Activated naive CD8-positive, alpha-beta T cell treated with anti-CD3 and anti-CD28 coated beads, Interleukin-2, amount 10 ng/mL, durations not matched to agents 7 days and 5 days (primary cell): Measurements from ENCODE around the gene PTPRG. TPM values are rescaled to one million over a fixed set of nuclear protein-coding genes. Genes with fewer than 3 reads are reported as not detected.

Source experiments
- ATAC-seq: fragments of 150-1000 bp; cut with Tn5 transposase; one replicate; pipeline ENCODE4 v1.10.0; 2021; ENCODE audit warnings: low read depth, moderate library complexity
- POLR2A ChIA-PET: fragments of 350-600 bp; sonication (Branson Sonifier 250); formaldehyde crosslinking; loops from one replicate; lab custom pipeline; 2021; ENCODE audit warnings: antibody characterized with exemption; lab: Charles Lee
- DNase-seq: peaks from one replicate; pipeline ENCODE4 v3.0.0; 2021
- H3K27ac Mint-ChIP-seq: one replicate; pipeline ENCODE4 v1.8.0; 2022; ENCODE audit warnings: mild to moderate bottlenecking, mixed read lengths
- H3K27me3 Mint-ChIP-seq: one replicate; pipeline ENCODE4 v1.8.0; 2022; ENCODE audit warnings: mild to moderate bottlenecking, moderate library complexity, mixed read lengths
- H3K36me3 Mint-ChIP-seq: one replicate; pipeline ENCODE4 v1.8.0; 2021; ENCODE audit warnings: mild to moderate bottlenecking, mixed read lengths
- H3K4me1 Mint-ChIP-seq: one replicate; pipeline ENCODE4 v1.8.0; 2021; ENCODE audit warnings: mixed read lengths
- H3K4me3 Mint-ChIP-seq: one replicate; pipeline ENCODE4 v1.8.0; 2022; ENCODE audit warnings: mild to moderate bottlenecking, moderate library complexity, mixed read lengths
- H3K9me3 Mint-ChIP-seq: one replicate; pipeline ENCODE4 v1.8.0; 2021; ENCODE audit warnings: mixed read lengths
- total RNA-seq, 2 experiments: library from RNA; stranded (reverse); gene quantifications; one replicate each; pipeline ENCODE4 v1.2.3, GENCODE V29; 2021

Gene PTPRG
- total RNA-seq, 2 experiments from 2014 or later = not detected

GRCh38 chr3:61887206-61887605, 325.8 kb downstream of the PTPRG start:
- H3K27ac Mint-ChIP-seq = no peak overlapping the region
- DNase-seq = no peak
- ATAC-seq = no peak
- no peak overlapping the region for H3K4me3 Mint-ChIP-seq
- H3K27me3 Mint-ChIP-seq = peaks cover 2% of the 10 kb centered on the region
- no peaks in the 10 kb centered on the region for H3K36me3 Mint-ChIP-seq
- no peaks in the 10 kb centered on the region for H3K4me1 Mint-ChIP-seq
- POLR2A ChIA-PET = no interaction called here
- peaks cover 2% of the 10 kb centered on the region for H3K9me3 Mint-ChIP-seq

- Mint-ChIP-seq H3K4me3 (no peak overlapping the region), H3K9me3 (peaks cover 2% of the 10 kb centered on the region), H3K36me3 (no peaks in the 10 kb centered on the region), H3K27ac (no peak overlapping the region), H3K4me1 (no peaks in the 10 kb centered on the region), H3K27me3 (peaks cover 9% of the 10 kb centered on the region)
- POLR2A ChIA-PET = no interaction called here
- DNase-seq (no peak), ATAC-seq (no peak)
Observed at GRCh38 chr3:61889259-61889658, 327.9 kb downstream of the PTPRG start.

GRCh38 chr3:61890167-61890566, 328.8 kb downstream of the PTPRG start:
- Mint-ChIP-seq H3K4me3 (no peak overlapping the region), H3K9me3 (no peaks in the 10 kb centered on the region), H3K27ac (no peak overlapping the region), H3K36me3 (no peaks in the 10 kb centered on the region), H3K4me1 (peaks cover 7% of the 10 kb centered on the region), H3K27me3 (peaks cover 9% of the 10 kb centered on the region)
- POLR2A ChIA-PET = no interaction called here
- DNase-seq = no peak
- no peak for ATAC-seq

- H3K4me3 Mint-ChIP-seq = no peak overlapping the region
- POLR2A ChIA-PET = no interaction called here
- ATAC-seq (no peak), DNase-seq (no peak)
- H3K9me3 Mint-ChIP-seq = no peaks in the 10 kb centered on the region
- H3K27me3 Mint-ChIP-seq = peaks cover 8% of the 10 kb centered on the region
- peaks cover 11% of the 10 kb centered on the region for H3K4me1 Mint-ChIP-seq
- H3K27ac Mint-ChIP-seq = no peak overlapping the region
- H3K36me3 Mint-ChIP-seq = no peaks in the 10 kb centered on the region
Observed at GRCh38 chr3:61890586-61890985, 329.2 kb downstream of the PTPRG start.

GRCh38 chr3:61892891-61893290, 331.5 kb downstream of the PTPRG start:
- POLR2A ChIA-PET = no interaction called here
- Mint-ChIP-seq H3K27ac (no peak overlapping the region), H3K4me1 (peaks cover 11% of the 10 kb centered on the region), H3K27me3 (peaks cover 7% of the 10 kb centered on the region), H3K36me3 (no peaks in the 10 kb centered on the region), H3K4me3 (no peak overlapping the region), H3K9me3 (no peaks in the 10 kb centered on the region)
- no peak for DNase-seq
- no peak for ATAC-seq

GRCh38 chr3:61893840-61894566, 332.6 kb downstream of the PTPRG start:
- POLR2A ChIA-PET = no interaction called here
- no peak overlapping the region for H3K27ac Mint-ChIP-seq

GRCh38 chr3:61894988-61895935, 333.9 kb downstream of the PTPRG start:
- POLR2A ChIA-PET = no interaction called here
- Mint-ChIP-seq H3K36me3 (no peaks in the 10 kb centered on the region), H3K4me1 (peaks cover 11% of the 10 kb centered on the region), H3K9me3 (peaks cover 4% of the 10 kb centered on the region), H3K4me3 (peak overlapping the region; percentile 22), H3K27ac (peak overlapping the region; percentile 74), H3K27me3 (peaks cover 10% of the 10 kb centered on the region)
- DNase-seq (peak; percentile 34), ATAC-seq (peak; percentile 95)

More at GRCh38 chr3:61893840-61894566, 332.6 kb downstream of the PTPRG start:
- peaks cover 11% of the 10 kb centered on the region for H3K4me1 Mint-ChIP-seq
- ATAC-seq (no peak), DNase-seq (no peak)
- peaks cover 10% of the 10 kb centered on the region for H3K27me3 Mint-ChIP-seq
- no peaks in the 10 kb centered on the region for H3K36me3 Mint-ChIP-seq
- H3K4me3 Mint-ChIP-seq = no peak overlapping the region
- H3K9me3 Mint-ChIP-seq = peaks cover 4% of the 10 kb centered on the region

GRCh38 chr3:61896251-61896650, 334.9 kb downstream of the PTPRG start:
- DNase-seq (no peak), ATAC-seq (no peak)
- Mint-ChIP-seq H3K36me3 (no peaks in the 10 kb centered on the region), H3K4me3 (no peak overlapping the region), H3K27me3 (peaks cover 12% of the 10 kb centered on the region), H3K27ac (no peak overlapping the region), H3K9me3 (peaks cover 4% of the 10 kb centered on the region), H3K4me1 (peaks cover 11% of the 10 kb centered on the region)
- POLR2A ChIA-PET = no interaction called here

GRCh38 chr3:61897848-61898247, 336.5 kb downstream of the PTPRG start:
- peaks cover 10% of the 10 kb centered on the region for H3K27me3 Mint-ChIP-seq

GRCh38 chr3:61899700-61900462, 338.5 kb downstream of the PTPRG start:
- POLR2A ChIA-PET = no interaction called here
- Mint-ChIP-seq H3K4me1 (peaks cover 6% of the 10 kb centered on the region), H3K27ac (no peak overlapping the region), H3K9me3 (peaks cover 4% of the 10 kb centered on the region), H3K4me3 (no peak overlapping the region), H3K27me3 (peaks cover 6% of the 10 kb centered on the region), H3K36me3 (no peaks in the 10 kb centered on the region)
- ATAC-seq = no peak
- no peak for DNase-seq

More at GRCh38 chr3:61897848-61898247, 336.5 kb downstream of the PTPRG start:
- Mint-ChIP-seq H3K9me3 (peaks cover 4% of the 10 kb centered on the region), H3K4me1 (peaks cover 11% of the 10 kb centered on the region), H3K36me3 (no peaks in the 10 kb centered on the region), H3K4me3 (no peak overlapping the region), H3K27ac (no peak overlapping the region)
- ATAC-seq (no peak), DNase-seq (no peak)
- POLR2A ChIA-PET = no interaction called here

- H3K4me3 Mint-ChIP-seq = no peak overlapping the region
- no peak for ATAC-seq
- no peaks in the 10 kb centered on the region for H3K4me1 Mint-ChIP-seq
- H3K9me3 Mint-ChIP-seq = peaks cover 4% of the 10 kb centered on the region
- no peak overlapping the region for H3K27ac Mint-ChIP-seq
- H3K27me3 Mint-ChIP-seq = peaks cover 6% of the 10 kb centered on the region
- no peak for DNase-seq
- POLR2A ChIA-PET = no interaction called here
- no peaks in the 10 kb centered on the region for H3K36me3 Mint-ChIP-seq
Observed at GRCh38 chr3:61901496-61901895, 340.1 kb downstream of the PTPRG start.

GRCh38 chr3:61901986-61902385, 340.6 kb downstream of the PTPRG start:
- H3K27ac Mint-ChIP-seq = no peak overlapping the region

GRCh38 chr3:61903074-61903473, 341.7 kb downstream of the PTPRG start:
- H3K36me3 Mint-ChIP-seq = no peaks in the 10 kb centered on the region

More at GRCh38 chr3:61901986-61902385, 340.6 kb downstream of the PTPRG start:
- ATAC-seq (no peak), DNase-seq (no peak)
- no peak overlapping the region for H3K4me3 Mint-ChIP-seq
- no peaks in the 10 kb centered on the region for H3K4me1 Mint-ChIP-seq
- peaks cover 4% of the 10 kb centered on the region for H3K9me3 Mint-ChIP-seq
- H3K27me3 Mint-ChIP-seq = peaks cover 6% of the 10 kb centered on the region
- POLR2A ChIA-PET = no interaction called here
- H3K36me3 Mint-ChIP-seq = no peaks in the 10 kb centered on the region

More at GRCh38 chr3:61903074-61903473, 341.7 kb downstream of the PTPRG start:
- Mint-ChIP-seq H3K27me3 (peaks cover 6% of the 10 kb centered on the region), H3K9me3 (peaks cover 4% of the 10 kb centered on the region), H3K27ac (no peak overlapping the region), H3K4me3 (no peak overlapping the region), H3K4me1 (no peaks in the 10 kb centered on the region)
- ATAC-seq = no peak
- POLR2A ChIA-PET = no interaction called here
- no peak for DNase-seq
